Keratinocyte (primary cell): ENCODE results near the gene TAF11. TPM values are rescaled to one million over a fixed set of nuclear protein-coding genes. Genes with fewer than 3 reads are reported as not detected.

Source experiments
- DNase-seq: peaks from one replicate; pipeline ENCODE4 v3.0.0-alpha.2; 2011; ENCODE audit warnings: low read depth, missing footprints, low spot score
- FAIRE-seq: peaks from 2 replicates; lab custom pipeline; 2011; peaks lifted over from hg19 to GRCh38; lab: Jason Lieb, UNC
- H2AFZ ChIP-seq: 2 replicates; pipeline ENCODE4 v1.6.0; 2012; ENCODE audit warnings: low read length, control low read depth, inconsistent platforms; ENCODE audit not compliant: control insufficient read depth
- H3K27ac ChIP-seq: 2 replicates; pipeline ENCODE4 v1.5.1; 2011; ENCODE audit warnings: low read length; ENCODE audit not compliant: control insufficient read depth, insufficient read depth
- H3K27me3 ChIP-seq: 3 replicates; pipeline ENCODE4 v1.6.0; 2011; ENCODE audit warnings: low read length; ENCODE audit not compliant: control insufficient read depth, insufficient read depth; ENCODE audit errors: extremely low read depth
- H3K36me3 ChIP-seq, 2 experiments: 2 replicates in 1 of 2; 3 replicates in 1 of 2; pipeline ENCODE4 v1.5.1; 2011; ENCODE audit warnings: low read length in 2 of 2, mild to moderate bottlenecking in 1 of 2; ENCODE audit not compliant: control insufficient read depth in 2 of 2, insufficient read depth in 2 of 2; ENCODE audit errors: extremely low read depth in 1 of 2
- H3K4me1 ChIP-seq: 3 replicates; pipeline ENCODE4 v1.5.1; 2011; ENCODE audit warnings: low read length; ENCODE audit not compliant: control insufficient read depth, insufficient read depth; ENCODE audit errors: extremely low read depth
- H3K4me2 ChIP-seq: 3 replicates; pipeline ENCODE4 v1.6.0; 2011; ENCODE audit warnings: low read depth, low read length; ENCODE audit not compliant: control insufficient read depth, insufficient read depth; ENCODE audit errors: extremely low read depth
- H3K4me3 ChIP-seq, 3 experiments: fragments of 200-600 bp in 1 of 3; sonication (generic) in 1 of 3; 2 replicates in 2 of 3; 3 replicates in 1 of 3; pipeline ENCODE4 v1.5.1; 2011 to 2016; ENCODE audit warnings: low read length in 3 of 3, mild to moderate bottlenecking in 3 of 3, control low read depth in 2 of 3, inconsistent platforms in 1 of 3, low read depth in 1 of 3, mixed read lengths in 1 of 3, mixed run types in 1 of 3, moderate library complexity in 1 of 3; ENCODE audit not compliant: control insufficient read depth in 2 of 3, insufficient read depth in 2 of 3; ENCODE audit errors: extremely low read depth in 1 of 3
- H3K79me2 ChIP-seq: 2 replicates; pipeline ENCODE4 v1.6.0; 2012; ENCODE audit warnings: low read length; ENCODE audit not compliant: control insufficient read depth, insufficient read depth
- H3K9ac ChIP-seq: 3 replicates; pipeline ENCODE4 v1.6.0; 2011; ENCODE audit warnings: low read length; ENCODE audit not compliant: control insufficient read depth, insufficient read depth; ENCODE audit errors: extremely low read depth
- H3K9me1 ChIP-seq: 3 replicates; pipeline ENCODE4 v1.6.0; 2011; ENCODE audit warnings: low read length; ENCODE audit not compliant: control insufficient read depth, insufficient read depth; ENCODE audit errors: extremely low read depth
- H3K9me3 ChIP-seq: 2 replicates; pipeline ENCODE4 v1.5.1; 2012; ENCODE audit warnings: low read depth, low read length; ENCODE audit not compliant: control insufficient read depth
- H4K20me1 ChIP-seq: 3 replicates; pipeline ENCODE4 v1.6.0; 2011; ENCODE audit warnings: low read length; ENCODE audit not compliant: control insufficient read depth, insufficient read depth; ENCODE audit errors: extremely low read depth
- EZH2 ChIP-seq: IDR thresholded peaks from one replicate; pipeline ENCODE4 v1.6.1; 2012; ENCODE audit warnings: inconsistent platforms, mild to moderate bottlenecking, low read length, moderate library complexity
- dilution Hi-C: fragments of 300-500 bp; cut with MboI; formaldehyde crosslinking; loops from one replicate; pipeline ENCODE4 v1.7.0; 2020; ENCODE audit warnings: low sequenced_read_pairs; ENCODE audit not compliant: extremely low pct_ligation_motif_present
- polyA plus RNA-seq, 5 experiments: library from polyadenylated mRNA; depleted of rRNA in 3 of 5; stranded (reverse) in 3 of 5; stranded (forward) in 1 of 5; unstranded in 1 of 5; fragments of >200 nt; gene quantifications; 1 replicate in 1 of 5; 2 replicates in 3 of 5; 3 replicates in 1 of 5; pipeline versions ENCODE4 v1.2.1 to v1.2.3, GENCODE V29; 2011 to 2012; ENCODE audit warnings: missing spikeins in 2 of 5, low read depth in 1 of 5, low replicate concordance in 1 of 5
- TF ChIP-seq, protein P1 (sequence below), 3 experiments: IDR thresholded peaks in 1 of 3; conservative IDR thresholded peaks in 1 of 3; optimal IDR thresholded peaks in 1 of 3; 2 replicates in 2 of 3; 3 replicates in 1 of 3; pipeline versions ENCODE3 to v1.5.1; 2011; ENCODE audit warnings: low read length in 3 of 3, mild to moderate bottlenecking in 3 of 3, moderate library complexity in 2 of 3, control low read depth in 1 of 3, inconsistent platforms in 1 of 3; ENCODE audit not compliant: insufficient read depth in 2 of 3; ENCODE audit errors: extremely low read depth in 1 of 3

Gene TAF11
- polyA plus RNA-seq, 1 donor (not counting 4 experiments of a cell fraction or from before 2014, with no cell fraction given), result 31.5 TPM

DNA sequence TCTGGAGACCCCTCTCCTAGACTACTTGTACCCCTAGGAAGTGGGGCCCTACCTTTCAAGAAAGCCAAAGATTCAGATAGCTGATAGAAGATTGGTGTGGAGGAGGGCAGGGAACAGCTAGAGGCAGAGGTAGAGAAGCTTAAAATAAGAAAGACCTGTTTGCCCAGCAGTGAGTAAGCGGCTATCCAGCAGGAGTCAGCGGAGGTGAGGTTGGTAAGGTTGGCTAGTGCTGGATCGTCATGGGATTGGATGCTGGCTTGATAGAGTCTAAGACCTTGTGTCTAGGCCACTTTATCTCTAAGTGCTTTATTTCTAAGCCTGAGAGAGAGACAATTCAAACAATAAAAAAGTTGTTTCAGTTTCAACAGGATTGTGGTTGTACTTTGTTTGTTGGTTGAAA is 20.4 kb upstream of the TAF11 start:
- H3K79me2 ChIP-seq, result peaks cover 5% of the 10 kb centered on the region
- peaks cover 34% of the 10 kb centered on the region for H4K20me1 ChIP-seq

DNA sequence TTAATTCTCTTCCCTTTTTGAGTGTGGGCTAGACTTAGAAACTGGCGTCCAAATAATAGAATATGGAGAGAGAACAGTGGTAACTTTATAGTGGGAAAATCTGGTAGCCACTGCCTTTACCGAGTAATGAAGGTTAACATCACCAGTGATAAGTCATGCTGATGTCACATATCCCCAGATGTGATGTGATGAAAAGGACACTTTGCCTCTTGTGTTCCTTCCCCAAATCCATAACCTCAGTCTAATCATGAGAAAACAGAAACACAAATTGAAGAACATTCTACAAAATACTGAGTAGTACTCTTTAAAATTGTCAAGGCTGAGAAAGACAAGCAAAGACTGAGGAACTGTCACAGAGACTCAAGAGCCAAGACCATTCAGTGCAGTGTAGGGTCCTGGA is 19.0 kb upstream of the TAF11 start:
- H4K20me1 ChIP-seq, result peaks cover 22% of the 10 kb centered on the region
- H3K4me2 ChIP-seq, result no peak overlapping the region
- no peaks in the 10 kb centered on the region for H3K9me1 ChIP-seq
- H3K27ac ChIP-seq, result no peak overlapping the region
- TF ChIP-seq EZH2, result no peak
- TF ChIP-seq, protein P1, sequence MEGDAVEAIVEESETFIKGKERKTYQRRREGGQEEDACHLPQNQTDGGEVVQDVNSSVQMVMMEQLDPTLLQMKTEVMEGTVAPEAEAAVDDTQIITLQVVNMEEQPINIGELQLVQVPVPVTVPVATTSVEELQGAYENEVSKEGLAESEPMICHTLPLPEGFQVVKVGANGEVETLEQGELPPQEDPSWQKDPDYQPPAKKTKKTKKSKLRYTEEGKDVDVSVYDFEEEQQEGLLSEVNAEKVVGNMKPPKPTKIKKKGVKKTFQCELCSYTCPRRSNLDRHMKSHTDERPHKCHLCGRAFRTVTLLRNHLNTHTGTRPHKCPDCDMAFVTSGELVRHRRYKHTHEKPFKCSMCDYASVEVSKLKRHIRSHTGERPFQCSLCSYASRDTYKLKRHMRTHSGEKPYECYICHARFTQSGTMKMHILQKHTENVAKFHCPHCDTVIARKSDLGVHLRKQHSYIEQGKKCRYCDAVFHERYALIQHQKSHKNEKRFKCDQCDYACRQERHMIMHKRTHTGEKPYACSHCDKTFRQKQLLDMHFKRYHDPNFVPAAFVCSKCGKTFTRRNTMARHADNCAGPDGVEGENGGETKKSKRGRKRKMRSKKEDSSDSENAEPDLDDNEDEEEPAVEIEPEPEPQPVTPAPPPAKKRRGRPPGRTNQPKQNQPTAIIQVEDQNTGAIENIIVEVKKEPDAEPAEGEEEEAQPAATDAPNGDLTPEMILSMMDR (optimal IDR thresholded peaks at IDR 0.05 in 1 of 3, IDR thresholded peaks at IDR 0.05 in 1 of 3, conservative IDR thresholded peaks at IDR 0.05 in 1 of 3; ENCODE audit: extremely low read depth in 1 of 3, insufficient read depth in 2 of 3, low read length in 3 of 3), result no peak
- FAIRE-seq, result no peak
- H3K36me3 ChIP-seq, result no peaks in the 10 kb centered on the region
- H3K79me2 ChIP-seq, result peaks cover 4% of the 10 kb centered on the region
- no peak overlapping the region for H3K4me3 ChIP-seq
- H2AFZ ChIP-seq, result no peak overlapping the region
- H3K9me3 ChIP-seq, result no peaks in the 10 kb centered on the region
- dilution Hi-C loops, result no loop called here
- no peaks in the 10 kb centered on the region for H3K4me1 ChIP-seq
- no peak overlapping the region for H3K9ac ChIP-seq
- DNase-seq, result no peak
- no peaks in the 10 kb centered on the region for H3K27me3 ChIP-seq

More for the DNA sequence above, 20.4 kb upstream of the TAF11 start:
- Histone ChIP-seq H3K9me1 (peaks cover 6% of the 10 kb centered on the region), H3K4me2 (no peak overlapping the region), H3K9me3 (no peaks in the 10 kb centered on the region), H3K27me3 (no peaks in the 10 kb centered on the region), H2AFZ (no peak overlapping the region), H3K27ac (no peak overlapping the region), H3K36me3 (no peaks in the 10 kb centered on the region), H3K4me1 (peaks cover 11% of the 10 kb centered on the region), H3K4me3 (no peak overlapping the region), H3K9ac (no peak overlapping the region)
- no peak for FAIRE-seq
- TF ChIP-seq, protein P1 (optimal IDR thresholded peaks at IDR 0.05 in 1 of 3, IDR thresholded peaks at IDR 0.05 in 1 of 3, conservative IDR thresholded peaks at IDR 0.05 in 1 of 3; ENCODE audit: extremely low read depth in 1 of 3, insufficient read depth in 2 of 3, low read length in 3 of 3), result peak in 1 of 3 experiments; percentile 10
- TF ChIP-seq EZH2, result no peak
- DNase-seq, result no peak
- dilution Hi-C loops, result no loop called here
